SKM-1 (cell line): ENCODE data around the gene PLA2G15.

Experiments
- DNase-seq: peaks from one replicate; lab custom pipeline; 2025; ENCODE audit not compliant: unreplicated experiment; lab: John Stamatoyannopoulos, UW

PLA2G15 gene, protein sequence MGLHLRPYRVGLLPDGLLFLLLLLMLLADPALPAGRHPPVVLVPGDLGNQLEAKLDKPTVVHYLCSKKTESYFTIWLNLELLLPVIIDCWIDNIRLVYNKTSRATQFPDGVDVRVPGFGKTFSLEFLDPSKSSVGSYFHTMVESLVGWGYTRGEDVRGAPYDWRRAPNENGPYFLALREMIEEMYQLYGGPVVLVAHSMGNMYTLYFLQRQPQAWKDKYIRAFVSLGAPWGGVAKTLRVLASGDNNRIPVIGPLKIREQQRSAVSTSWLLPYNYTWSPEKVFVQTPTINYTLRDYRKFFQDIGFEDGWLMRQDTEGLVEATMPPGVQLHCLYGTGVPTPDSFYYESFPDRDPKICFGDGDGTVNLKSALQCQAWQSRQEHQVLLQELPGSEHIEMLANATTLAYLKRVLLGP

DNA sequence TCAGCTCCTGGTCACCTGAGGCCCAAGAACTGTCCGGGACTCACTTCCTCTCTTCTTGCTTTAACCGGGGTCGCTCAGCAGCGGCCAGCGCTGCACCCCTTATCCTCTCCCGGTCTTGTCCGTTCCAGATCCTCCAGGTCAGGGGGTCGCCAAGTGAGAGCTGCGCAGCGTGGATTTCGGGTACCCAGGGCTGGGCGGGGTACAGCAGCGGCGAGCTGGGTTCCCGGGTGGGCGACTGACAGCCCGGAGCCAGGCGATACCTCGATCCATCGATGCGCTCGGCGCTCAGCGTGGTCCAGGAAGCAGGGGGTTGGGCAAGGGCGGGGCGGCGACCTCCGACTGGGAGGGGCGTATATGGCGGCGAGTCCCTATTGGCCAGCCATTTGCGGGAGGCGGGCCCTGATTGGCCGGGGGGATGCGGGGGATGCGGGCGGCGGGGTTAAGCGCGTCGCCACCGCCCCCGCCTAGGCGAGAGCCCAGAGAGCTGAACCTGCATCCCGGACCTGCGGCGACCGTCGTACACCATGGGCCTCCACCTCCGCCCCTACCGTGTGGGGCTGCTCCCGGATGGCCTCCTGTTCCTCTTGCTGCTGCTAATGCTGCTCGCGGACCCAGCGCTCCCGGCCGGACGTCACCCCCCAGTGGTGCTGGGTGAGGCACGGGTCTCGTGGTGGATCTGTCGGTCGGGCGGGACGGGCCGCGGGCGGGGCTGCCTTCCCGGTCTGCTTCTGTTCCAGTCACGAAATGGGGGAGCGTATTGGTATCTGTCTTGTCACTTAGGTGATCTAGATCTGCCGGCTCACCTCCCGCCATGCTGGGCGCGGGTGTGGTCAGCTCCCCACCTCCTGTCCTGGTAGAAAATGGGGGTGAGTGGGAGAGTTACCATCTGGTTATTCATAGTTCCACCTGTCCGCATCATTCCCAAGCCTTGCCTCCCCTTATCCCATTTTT is at the start of gene PLA2G15:
PLA2G15 (plus strand) TSS at position 471 of the 951 bp plus-strand sequence; CDS start at position 525, 54 bp downstream.
- peak; percentile 62 for DNase-seq

DNA sequence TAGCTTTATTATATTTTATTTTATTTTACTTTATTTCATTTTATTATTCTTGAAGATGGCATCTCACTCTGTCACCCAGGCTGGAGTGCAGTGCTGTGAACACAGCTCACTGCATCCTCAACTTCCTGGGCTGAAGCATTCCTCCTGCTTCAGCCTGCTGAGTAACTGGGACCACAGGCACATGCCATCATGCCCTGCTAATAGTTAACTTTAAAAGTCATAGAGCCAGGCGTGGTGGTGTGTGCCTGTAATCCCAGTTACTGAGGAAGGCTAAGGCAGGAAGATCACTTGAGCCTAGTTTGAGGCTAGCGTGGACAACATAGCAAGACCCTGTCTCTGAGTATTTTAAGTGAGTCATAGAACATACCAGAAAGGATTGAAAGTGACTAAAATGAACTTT is 47.9 kb upstream of the PLA2G15 start:
- no peak for DNase-seq

DNA sequence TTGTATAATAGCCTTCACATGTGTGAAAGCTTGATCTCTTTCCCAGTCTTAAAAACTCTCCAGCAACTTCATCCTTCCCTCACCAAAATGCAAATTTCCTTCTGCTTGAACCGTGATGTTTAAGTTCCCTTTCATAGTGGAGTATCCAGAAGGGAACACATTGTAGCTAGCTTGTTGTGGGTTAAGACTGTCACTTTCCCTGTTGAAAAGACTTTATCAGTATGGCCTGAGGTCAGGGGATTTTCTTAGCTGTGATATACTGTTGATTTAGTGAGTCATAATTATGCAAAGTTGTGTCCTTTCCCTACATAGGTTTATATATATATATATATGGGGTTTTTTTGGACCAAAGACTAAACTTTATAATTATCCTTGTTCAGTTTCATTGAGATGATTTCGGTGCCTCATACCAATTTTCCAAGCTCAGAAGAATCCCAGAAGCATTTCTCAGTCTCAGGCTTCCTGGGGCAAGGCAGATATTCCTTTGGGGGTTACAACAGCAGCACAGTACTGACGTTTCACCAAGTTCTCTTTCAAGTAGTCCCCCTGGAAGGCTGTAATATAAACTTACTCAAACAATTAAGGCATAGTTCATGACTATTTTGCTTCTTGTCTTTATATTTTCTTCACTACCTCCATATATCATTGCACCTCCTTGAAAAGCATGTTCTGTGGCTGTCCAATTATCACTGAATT is 44.9 kb upstream of the PLA2G15 start:
- DNase-seq, result no peak

DNA sequence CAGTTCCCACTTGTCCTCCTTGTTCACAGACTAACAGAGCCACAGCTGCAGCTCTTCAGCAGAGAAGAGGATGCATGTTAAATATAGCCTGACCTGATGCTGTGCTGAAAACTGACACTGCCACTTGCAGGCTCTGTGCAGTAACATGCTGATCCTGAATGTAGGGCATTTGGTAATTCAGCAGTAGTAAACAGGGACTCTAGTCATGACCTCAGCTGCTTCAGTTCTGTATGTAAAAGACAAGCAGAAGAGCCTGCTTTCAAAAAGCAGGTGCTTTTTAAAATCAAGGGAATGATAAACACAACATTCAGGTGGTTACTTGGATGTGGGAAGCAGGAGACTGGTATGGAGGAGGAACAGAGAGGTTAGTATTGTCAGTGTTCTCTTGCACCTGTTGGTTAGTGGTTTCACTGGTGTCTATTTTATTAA is 43.1 kb upstream of the PLA2G15 start:
- DNase-seq, result no peak

DNA sequence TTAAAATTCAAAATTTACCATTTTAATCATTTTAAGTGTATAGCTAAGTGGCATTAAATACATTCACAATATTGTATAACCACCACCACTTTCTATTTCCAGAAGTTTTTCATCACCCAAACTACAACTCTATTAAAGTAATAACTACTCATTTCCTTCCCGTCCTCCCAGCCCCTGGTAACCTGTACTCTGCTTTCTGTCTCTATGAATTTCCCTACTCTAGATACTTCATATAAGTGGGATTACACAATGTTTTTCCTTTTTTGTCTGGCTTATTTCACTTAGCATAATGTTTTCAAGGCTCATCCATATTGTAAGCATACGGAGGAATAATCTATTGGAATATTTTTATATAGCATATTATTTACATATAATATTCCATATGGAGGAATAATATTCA is 38.9 kb upstream of the PLA2G15 start:
- DNase-seq, result no peak

DNA sequence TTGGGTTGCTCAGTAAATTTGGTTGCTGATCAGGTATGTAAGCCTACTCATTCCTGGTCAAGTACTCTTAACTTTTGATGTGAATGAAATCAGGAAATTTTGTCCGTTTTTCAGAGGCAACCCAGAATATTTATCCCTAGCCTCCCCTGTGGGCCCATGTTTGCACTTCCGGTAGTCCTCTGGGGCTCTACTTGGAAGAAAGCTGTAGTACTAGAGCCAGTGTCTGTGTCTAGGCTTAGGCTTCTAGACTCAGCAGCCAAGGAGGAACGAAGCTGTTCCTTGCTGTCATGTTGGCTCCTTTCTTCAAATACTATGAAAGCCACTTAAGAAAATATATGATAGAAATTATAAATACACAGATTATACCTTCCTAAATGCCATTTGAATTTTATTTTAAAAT is 30.4 kb upstream of the PLA2G15 start:
- DNase-seq, result no peak

DNA sequence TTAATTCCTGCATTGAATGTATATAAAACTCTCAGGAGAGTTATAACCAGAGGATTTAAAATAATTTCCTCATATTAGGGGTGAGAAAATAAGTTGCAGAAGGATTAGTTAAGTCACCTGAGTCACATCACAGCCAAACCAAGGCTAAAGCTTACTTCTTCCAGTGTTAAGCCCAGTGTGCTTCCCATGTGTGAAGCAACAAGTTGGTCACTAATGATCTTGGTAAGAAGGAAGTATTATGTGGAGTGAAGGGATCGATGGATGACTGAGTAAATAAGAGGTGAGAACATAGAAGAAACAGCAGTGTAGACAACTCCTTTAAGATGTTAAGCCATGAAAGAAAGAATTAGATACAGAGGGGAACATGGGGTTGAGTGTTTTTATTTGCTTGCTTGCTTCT is 29.9 kb upstream of the PLA2G15 start:
- DNase-seq, result no peak

DNA sequence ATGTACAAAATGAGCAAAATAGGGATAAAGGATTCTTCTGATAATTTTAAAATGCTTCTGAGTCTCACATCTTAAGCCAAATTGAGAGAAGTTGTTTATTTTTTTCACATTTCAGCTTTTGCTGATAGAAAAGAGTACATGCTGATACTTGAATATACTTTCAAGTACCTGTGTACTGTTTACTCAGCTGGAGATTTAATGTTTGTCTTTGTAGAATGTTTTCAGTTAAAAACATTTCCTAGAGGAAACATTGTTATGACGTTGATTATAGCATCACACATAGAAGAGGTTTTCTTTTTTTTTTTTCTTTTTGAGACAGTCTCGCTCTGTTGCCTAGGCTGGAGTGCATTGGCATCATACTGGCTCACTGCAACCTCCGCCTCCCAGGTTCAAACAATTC is 28.9 kb upstream of the PLA2G15 start:
- no peak for DNase-seq

DNA sequence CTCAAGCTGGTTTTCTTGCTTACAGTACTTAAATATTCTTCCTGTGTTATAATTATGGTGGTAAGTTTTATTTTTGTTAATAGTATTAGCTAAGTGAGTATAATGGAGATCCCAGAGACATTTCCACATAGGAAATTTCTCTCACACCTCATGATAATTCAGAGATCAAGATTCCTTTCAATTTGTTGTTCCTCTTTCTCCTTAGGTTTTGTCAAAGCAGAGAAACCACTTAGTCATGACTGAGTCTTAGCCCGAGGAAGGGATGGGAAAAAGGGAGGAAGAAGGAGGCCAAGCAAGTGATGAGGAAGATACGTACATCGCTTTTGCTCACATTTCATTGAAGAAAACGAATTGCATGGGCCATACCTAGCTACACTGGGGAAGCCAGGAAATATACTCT is 27.7 kb upstream of the PLA2G15 start:
- no peak for DNase-seq

DNA sequence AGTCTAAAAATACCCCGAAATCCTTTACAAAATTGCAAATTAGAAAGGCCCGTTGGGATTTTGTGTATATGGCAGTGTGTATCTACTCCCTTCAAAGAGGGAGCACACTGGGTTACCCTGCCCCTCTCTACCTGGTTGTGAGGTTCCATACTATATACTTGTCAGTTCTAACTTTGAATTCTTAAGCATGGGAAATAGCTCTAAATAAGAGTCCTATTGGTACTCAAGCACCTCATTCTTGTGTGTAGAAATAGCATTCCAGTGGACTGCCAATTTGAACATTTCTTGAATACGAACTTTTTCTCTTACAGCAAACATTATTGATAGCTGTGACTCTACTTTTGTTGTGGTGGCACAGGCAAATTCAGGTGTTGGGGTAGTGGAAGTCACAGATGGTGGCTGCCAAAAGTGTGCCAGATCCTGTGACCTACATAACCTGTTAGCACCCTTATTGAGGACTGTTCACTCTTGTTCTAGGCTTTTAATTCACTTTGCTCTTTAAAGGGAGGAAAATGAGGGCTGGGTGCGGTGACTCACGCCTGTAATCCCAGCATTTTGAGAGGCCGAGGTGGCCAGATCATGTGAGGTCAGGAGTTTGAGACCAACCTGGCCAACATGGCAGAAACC is 25.3 kb upstream of the PLA2G15 start:
- DNase-seq, result no peak

DNA sequence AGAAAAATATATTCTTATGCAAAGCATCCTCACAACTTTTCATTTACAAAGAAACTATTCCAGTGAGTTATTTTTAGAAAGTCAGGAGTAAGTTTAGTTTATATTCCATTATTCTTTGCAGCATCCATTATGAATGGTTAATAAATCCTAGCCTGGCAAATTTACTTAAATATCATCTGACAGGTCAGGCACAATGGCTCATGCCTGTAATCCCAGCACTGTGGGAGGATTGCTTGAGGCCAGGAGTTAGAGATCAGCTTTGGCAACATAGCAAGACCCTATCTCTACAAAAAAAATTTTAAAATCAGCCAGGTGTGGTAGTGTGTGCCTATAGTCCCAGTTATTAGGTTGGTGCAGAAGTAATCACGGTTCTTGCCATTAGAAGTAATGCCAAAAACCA is 22.1 kb upstream of the PLA2G15 start:
- DNase-seq, result no peak

DNA sequence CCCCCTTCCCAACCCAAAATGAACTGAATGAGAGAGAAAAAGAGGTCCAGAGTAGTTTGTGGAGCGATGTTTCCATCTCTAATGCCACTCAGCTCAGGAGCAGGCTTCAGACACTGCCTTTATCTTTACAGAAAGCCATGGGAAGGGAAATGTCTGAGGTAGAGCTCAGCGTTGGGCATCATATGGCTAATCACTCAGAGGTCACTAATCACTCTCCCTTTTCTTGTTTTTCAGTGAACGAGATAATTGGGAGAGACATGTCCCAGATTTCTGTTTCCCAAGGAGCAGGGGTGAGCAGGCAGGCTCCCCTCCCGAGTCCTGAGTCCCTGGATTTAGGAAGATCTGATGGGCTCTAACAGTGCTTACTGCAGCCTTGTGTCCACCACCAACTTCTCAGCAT is 19.1 kb upstream of the PLA2G15 start:
- no peak for DNase-seq

DNA sequence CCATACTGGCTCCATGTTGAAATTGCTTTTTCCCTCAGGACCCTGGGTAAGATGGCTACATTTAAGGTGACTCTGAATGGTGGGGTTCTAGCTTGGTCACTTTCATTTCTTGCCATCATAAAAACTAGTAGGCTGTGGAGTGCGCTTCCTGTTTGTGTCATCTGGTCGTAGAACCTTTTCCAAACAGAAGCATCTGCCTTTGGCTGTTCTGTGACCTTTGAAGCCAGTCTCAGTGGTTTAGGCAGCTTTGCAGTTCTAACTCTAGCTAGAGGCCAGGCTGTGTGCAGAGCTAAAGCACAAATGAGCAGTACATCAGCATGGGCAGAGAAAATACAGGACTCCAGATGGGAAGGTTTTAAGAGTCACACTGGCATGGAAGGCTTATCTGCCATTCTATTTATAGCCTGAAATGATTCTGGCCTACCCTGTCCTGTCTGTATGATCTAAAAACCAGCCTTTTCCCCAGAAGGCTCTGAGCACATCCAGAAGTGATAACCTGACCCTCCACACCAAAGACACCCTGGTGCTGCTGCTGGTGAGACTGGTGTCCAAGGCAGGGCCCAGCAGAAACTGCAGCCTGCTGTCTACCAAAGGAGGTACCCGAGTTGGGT is 17.9 kb upstream of the PLA2G15 start:
- no peak for DNase-seq

DNA sequence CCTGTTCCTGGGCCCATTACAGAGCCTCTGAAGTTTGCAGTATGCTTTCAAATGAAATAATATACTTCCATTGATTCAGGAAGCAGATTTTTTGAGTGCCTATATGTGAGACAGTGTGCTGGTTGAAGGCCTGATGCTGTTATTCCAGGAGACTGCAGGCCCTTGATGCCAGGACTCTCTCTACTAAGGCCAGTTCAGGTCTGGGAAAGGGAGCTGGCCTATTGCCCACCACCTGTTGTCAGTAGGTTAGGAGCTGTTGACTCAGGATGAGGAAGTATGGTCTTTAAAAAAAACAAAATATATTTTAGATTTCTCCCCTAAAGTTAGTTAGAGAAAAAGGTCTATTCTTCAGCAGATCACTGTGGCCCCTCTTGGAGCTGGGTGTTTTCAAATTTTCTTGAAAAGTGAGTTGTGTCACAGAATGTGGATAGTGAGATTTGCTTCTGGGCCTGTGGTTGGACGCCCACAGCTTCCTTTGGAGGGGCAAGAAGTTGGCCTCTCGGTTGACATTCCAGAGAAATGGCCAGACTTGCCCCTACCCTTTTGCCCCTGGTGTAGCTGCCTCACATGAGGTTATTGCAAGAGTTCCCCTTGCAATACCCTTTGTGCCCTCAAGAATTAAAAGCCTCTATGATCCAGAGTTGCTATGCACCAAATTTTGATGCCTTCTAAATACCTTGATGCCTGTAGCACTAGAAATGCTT is 17.2 kb upstream of the PLA2G15 start:
- DNase-seq, result no peak

DNA sequence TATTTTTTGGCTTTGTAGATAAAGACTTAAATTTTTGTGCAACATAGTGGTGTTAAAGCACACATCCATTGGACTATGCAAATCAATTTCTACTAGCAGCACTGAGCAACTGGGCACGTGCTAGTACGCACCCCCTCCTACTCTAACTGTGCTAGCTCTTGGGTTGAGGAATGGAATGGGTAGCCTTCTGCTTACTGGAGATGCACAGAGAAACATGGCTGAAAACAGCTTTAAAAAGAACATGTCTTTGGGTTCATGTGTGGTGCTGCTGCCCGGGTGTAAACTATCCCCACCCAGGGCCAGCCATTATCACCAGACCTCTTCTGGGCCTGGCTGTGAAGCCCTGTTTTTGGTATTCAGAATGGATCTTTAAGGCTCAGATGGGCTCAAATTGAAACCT is 16.5 kb upstream of the PLA2G15 start:
- no peak for DNase-seq

DNA sequence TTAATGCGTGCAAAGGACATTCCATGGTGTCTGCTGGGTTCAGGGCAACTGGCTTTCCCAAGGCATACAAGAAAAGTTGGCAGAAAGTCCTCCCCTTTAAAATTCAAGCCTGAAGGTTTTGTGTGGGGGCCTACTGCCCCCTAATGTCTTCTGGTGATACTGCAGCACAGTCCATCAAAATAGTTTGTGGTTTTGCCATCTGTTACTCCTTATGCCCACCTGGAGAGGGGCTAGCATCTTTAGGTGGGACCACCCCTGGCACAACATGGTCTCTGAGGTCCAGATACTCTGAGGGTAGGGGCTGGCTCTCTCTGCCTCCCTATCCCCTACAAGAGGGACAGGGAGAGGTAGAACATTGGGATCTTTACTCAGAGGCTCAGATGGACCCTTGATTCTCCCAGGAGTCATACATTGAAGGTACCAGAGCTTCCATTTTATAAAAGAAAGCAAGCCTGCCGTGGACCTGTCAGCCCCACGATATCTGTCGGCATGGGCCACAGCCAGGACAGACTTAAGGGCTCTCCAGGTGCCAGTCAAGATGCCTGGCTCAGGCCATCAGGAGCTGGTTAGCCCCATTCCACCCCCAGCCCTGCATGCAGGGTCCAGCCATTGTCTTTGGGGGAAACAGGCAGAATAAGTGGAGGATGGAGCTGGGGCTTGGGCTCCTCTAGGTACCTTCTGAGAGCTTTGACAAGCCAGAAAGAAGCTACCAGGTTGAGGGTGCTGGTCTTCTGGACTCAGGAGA is 15.6 kb upstream of the PLA2G15 start:
- no peak for DNase-seq

DNA sequence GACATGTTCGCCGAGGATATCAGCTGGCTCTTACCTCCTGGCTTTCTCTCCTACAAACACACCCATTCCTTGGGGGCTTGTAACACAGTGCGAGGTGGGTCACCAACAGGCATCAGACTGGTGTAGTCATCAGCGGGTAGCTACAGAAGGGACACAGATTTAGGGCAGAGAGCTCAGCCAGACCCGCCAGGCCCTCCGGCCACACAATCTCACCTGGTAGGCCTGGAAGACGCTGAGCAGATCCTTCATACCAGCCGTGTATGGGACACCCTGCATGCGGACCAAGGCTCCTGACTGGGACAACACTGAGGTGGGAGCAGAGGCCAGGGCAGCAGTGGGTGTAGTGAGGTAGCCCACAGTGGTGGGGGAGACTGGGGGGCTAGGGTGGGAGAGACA is 15.0 kb upstream of the PLA2G15 start:
- no peak for DNase-seq

DNA sequence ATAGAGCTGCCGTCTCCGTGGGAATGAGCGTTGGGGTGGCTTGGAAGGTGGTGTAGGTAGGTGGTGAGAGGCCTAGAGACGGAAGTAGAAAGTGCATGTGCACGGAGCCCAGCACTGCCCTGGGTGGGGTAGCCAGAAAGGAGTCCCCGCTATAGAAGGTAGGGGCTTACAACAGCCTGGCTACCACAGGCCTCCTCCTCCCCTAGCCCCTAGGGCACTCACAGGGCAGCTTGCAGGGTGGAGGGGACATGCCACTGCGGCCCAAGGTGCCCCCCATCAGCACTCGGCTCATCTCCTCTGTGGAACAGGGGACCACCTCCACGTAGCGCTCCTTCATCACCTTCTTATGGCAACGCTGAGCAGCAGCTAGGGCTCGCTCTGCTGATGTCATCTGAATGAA is 14.2 kb upstream of the PLA2G15 start:
- no peak for DNase-seq
